Spleen (tissue), 11 donors: Measurements from ENCODE around the gene SLC8A1. TPM values are rescaled to one million over a fixed set of nuclear protein-coding genes. Genes with fewer than 3 reads are reported as not detected.

ENCODE experiments used
- DNase-seq: peaks from one replicate; pipeline ENCODE4 v3.0.0-alpha.2; 2020
- H3K27ac ChIP-seq, 8 donors: fragments of 200-600 bp; sonication (generic) in 7 of 8; 1 replicate in 4 of 8; 2 replicates in 4 of 8; pipeline versions ENCODE4 v1.5.0 to v1.8.0; 2016 to 2021; ENCODE audit warnings: inconsistent platforms in 4 of 8, mild to moderate bottlenecking in 4 of 8, moderate library complexity in 1 of 8
- H3K27me3 ChIP-seq, 7 donors: fragments of 200-600 bp; sonication (generic) in 6 of 7; replicated peaks in 1 of 7; 1 replicate in 4 of 7; 2 replicates in 3 of 7; pipeline versions ENCODE4 v1.5.0 to v1.8.0; 2016 to 2021; ENCODE audit warnings: inconsistent platforms in 3 of 7, mild to moderate bottlenecking in 1 of 7
- H3K36me3 ChIP-seq, 6 donors: fragments of 200-600 bp; sonication (generic) in 5 of 6; 1 replicate in 4 of 6; 2 replicates in 2 of 6; pipeline versions ENCODE4 v1.5.0 to v1.8.0; 2016 to 2021; ENCODE audit warnings: inconsistent platforms in 2 of 6
- H3K4me1 ChIP-seq, 6 donors: fragments of 200-600 bp; sonication (generic) in 5 of 6; 1 replicate in 3 of 6; 2 replicates in 3 of 6; pipeline versions ENCODE4 v1.5.0 to v1.8.0; 2016 to 2021; ENCODE audit warnings: inconsistent platforms in 3 of 6
- H3K4me3 ChIP-seq, 8 donors: fragments of 200-600 bp; sonication (generic) in 7 of 8; 1 replicate in 4 of 8; 2 replicates in 4 of 8; pipeline versions ENCODE4 v1.5.0 to v1.8.0; 2016 to 2021; ENCODE audit warnings: inconsistent platforms in 4 of 8, mild to moderate bottlenecking in 4 of 8, moderate library complexity in 2 of 8
- H3K9me3 ChIP-seq, 8 donors: fragments of 200-600 bp; sonication (generic) in 7 of 8; 1 replicate in 4 of 8; 2 replicates in 4 of 8; pipeline versions ENCODE4 v1.5.0 to v1.8.0; 2016 to 2021; ENCODE audit warnings: inconsistent platforms in 4 of 8
- CTCF ChIP-seq, 11 experiments: fragments of 200-600 bp in 7 of 11; fragments of 450-650 bp in 4 of 11; sonication (generic) in 4 of 11; IDR thresholded peaks in 8 of 11; conservative IDR thresholded peaks in 3 of 11; 1 replicate in 7 of 11; 2 replicates in 4 of 11; pipeline versions ENCODE4 v1.4.0 to v1.8.0; 2016 to 2021; ENCODE audit warnings: antibody characterized with exemption in 11 of 11, inconsistent platforms in 4 of 11, mild to moderate bottlenecking in 1 of 11
- POLR2A ChIP-seq, 3 donors: fragments of 450-650 bp; IDR thresholded peaks; one replicate each; pipeline ENCODE4 v1.5.1; 2017; ENCODE audit warnings: antibody characterized with exemption in 3 of 3, mild to moderate bottlenecking in 1 of 3
- POLR2AphosphoS5 ChIP-seq, 3 donors: sonication (generic); formaldehyde crosslinking; IDR thresholded peaks; one replicate each; pipeline ENCODE4 v1.5.1; 2017; ENCODE audit warnings: antibody characterized with exemption in 3 of 3
- WGBS, 5 donors: extraction: QIAGEN DNeasy Blood & Tissue Kit in 3 of 5; methylation state at CpG; one replicate each; pipeline versions ENCODE4 v1.1.5 to v1.1.7; 2013 to 2018; 5-methylcytosine and 5-hydroxymethylcytosine counted together
- intact Hi-C: fragments of 100-400 bp; cut with DNase I; formaldehyde crosslinking; loops from one replicate; pipeline ENCODE4 v1.15.0; 2023; ENCODE audit warnings: low total_unique reads
- polyA plus RNA-seq, 3 donors: library from polyadenylated mRNA; stranded (reverse); fragments of 200-250 nt; gene quantifications; one replicate each; pipeline ENCODE4 v1.2.1, GENCODE V29; 2013
- total RNA-seq, 7 donors: library from RNA; depleted of rRNA in 3 of 7; stranded (reverse); fragments of >200 nt in 3 of 7; fragmentation: NEBNext Ultra II Directional in 4 of 7; extraction: Animal tissue kit (Norgen Biotek cat#: 25700) in 4 of 7; gene quantifications; one replicate each; pipeline versions ENCODE4 v1.1.0 to v1.2.1, GENCODE V29; 2016 to 2021
- donor health status: healthy with polysubstance abuse.
- donor health status: DM: no; HTN: no; CAD: no; lungs with moderate emphysema.
- donor health status: DM: no; HTN: no; CAD: no.
- donor health status: Bipolar disorder and iron deficiency.
- donor health status: healthy.
- donor health status: DM: no; HTN: no; CAD: no.
- donor health status: DM: yes; HTN: yes; CAD: no.

The SLC8A1 gene
- total and polyA plus RNA-seq, 10 donors: 0.36 to 86.0 (median 58.3) TPM

- H3K27ac ChIP-seq: no peak overlapping the region
- H3K9me3 ChIP-seq: no peaks in the 10 kb centered on the region
- DNase-seq: no peak
- intact Hi-C loops: no loop called here
- no peak for TF ChIP-seq CTCF (IDR thresholded peaks at IDR 0.05 in 8 of 11, conservative IDR thresholded peaks at IDR 0.05 in 3 of 11)
- TF ChIP-seq POLR2A (IDR thresholded peaks at IDR 0.05): no peak
- TF ChIP-seq POLR2AphosphoS5 (IDR thresholded peaks at IDR 0.05): no peak
- H3K27me3 ChIP-seq: no peaks in the 10 kb centered on the region
- H3K4me3 ChIP-seq: no peak overlapping the region
- 85 to 100% (median 92%) methylated on average over 3 of the region's 3 CpGs for WGBS, 5 donors
- H3K36me3 ChIP-seq: no peaks in the 10 kb centered on the region
- H3K4me1 ChIP-seq: no peaks in the 10 kb centered on the region
Measured at GRCh38 chr2:40298026-40298425, 153.9 kb downstream of the SLC8A1 start.

- 76 to 94% (median 88%) methylated on average over 1 of the region's 1 CpG for WGBS, 5 donors
- Histone ChIP-seq H3K36me3 (no peaks in the 10 kb centered on the region), H3K4me1 (peaks cover 0 to 13% (median 4%) of the 10 kb centered on the region in 6 donors), H3K27ac (no peak overlapping the region), H3K9me3 (no peaks in the 10 kb centered on the region), H3K27me3 (no peaks in the 10 kb centered on the region), H3K4me3 (no peak overlapping the region)
- intact Hi-C loops: no loop called here
- DNase-seq: no peak
- TF ChIP-seq POLR2AphosphoS5 (IDR thresholded peaks at IDR 0.05): no peak
- no peak for TF ChIP-seq CTCF (IDR thresholded peaks at IDR 0.05 in 8 of 11, conservative IDR thresholded peaks at IDR 0.05 in 3 of 11)
- no peak for TF ChIP-seq POLR2A (IDR thresholded peaks at IDR 0.05)
Measured at GRCh38 chr2:40292291-40292690, 159.6 kb downstream of the SLC8A1 start.

- no peaks in the 10 kb centered on the region for H3K27me3 ChIP-seq
- H3K36me3 ChIP-seq: no peaks in the 10 kb centered on the region
- no peak for DNase-seq
- H3K4me1 ChIP-seq: peaks cover 0 to 13% (median 4%) of the 10 kb centered on the region in 6 donors
- intact Hi-C loops: no loop called here
- H3K4me3 ChIP-seq: peak overlapping the region in 2 of 8 donors; percentile 7 to 15
- 73 to 85% (median 80%) methylated on average over 7 of the region's 7 CpGs for WGBS, 5 donors
- H3K9me3 ChIP-seq: no peaks in the 10 kb centered on the region
- no peak overlapping the region for H3K27ac ChIP-seq
- no peak for TF ChIP-seq POLR2AphosphoS5 (IDR thresholded peaks at IDR 0.05)
Measured at GRCh38 chr2:40289771-40290404, 162.0 kb downstream of the SLC8A1 start.

GRCh38 chr2:40287773-40288172, 164.1 kb downstream of the SLC8A1 start:
- no peak for DNase-seq
- TF ChIP-seq POLR2AphosphoS5 (IDR thresholded peaks at IDR 0.05): no peak
- TF ChIP-seq POLR2A (IDR thresholded peaks at IDR 0.05): no peak
- TF ChIP-seq CTCF (IDR thresholded peaks at IDR 0.05 in 8 of 11, conservative IDR thresholded peaks at IDR 0.05 in 3 of 11): no peak
- no peak overlapping the region for H3K4me3 ChIP-seq
- WGBS, 5 donors: 32 to 55% (median 46%) methylated on average over 3 of the region's 3 CpGs
- H3K27me3 ChIP-seq: no peaks in the 10 kb centered on the region
- intact Hi-C loops: no loop called here
- H3K27ac ChIP-seq: no peak overlapping the region
- no peaks in the 10 kb centered on the region for H3K9me3 ChIP-seq
- H3K4me1 ChIP-seq: peaks cover 0 to 25% (median 7%) of the 10 kb centered on the region in 6 donors
- no peaks in the 10 kb centered on the region for H3K36me3 ChIP-seq
